Measurements from ENCODE around the gene PEDS1.
A peak's percentile ranks its signal among the peaks of the same experiment; 100 is the strongest.

The PEDS1 gene

DNA sequence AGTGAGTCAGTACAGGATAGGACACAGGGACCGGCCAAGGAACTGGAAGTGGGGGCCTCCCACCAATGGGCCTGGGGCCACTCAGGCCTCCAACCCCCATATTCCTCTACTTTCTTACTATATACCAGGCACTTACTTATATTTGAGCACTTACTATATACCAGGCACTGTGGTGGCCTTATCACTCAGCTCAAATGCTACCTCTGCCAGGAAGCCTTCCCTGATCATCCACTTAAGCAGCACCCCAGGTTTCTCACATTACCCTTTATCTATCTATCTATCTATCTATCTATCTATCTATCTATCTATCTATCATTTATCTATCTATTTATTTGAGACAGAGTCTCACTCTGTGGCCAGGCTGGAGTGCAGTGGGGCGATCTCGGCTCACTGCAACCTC lies 28.2 kb downstream of the PEDS1 start:
- DNase-seq (ENCODE audit: low read depth) = no peak
- no peak overlapping the region for H3K4me3 ChIP-seq (ENCODE audit: control insufficient read depth, low read depth, low read length)
- TF ChIP-seq, protein P1, sequence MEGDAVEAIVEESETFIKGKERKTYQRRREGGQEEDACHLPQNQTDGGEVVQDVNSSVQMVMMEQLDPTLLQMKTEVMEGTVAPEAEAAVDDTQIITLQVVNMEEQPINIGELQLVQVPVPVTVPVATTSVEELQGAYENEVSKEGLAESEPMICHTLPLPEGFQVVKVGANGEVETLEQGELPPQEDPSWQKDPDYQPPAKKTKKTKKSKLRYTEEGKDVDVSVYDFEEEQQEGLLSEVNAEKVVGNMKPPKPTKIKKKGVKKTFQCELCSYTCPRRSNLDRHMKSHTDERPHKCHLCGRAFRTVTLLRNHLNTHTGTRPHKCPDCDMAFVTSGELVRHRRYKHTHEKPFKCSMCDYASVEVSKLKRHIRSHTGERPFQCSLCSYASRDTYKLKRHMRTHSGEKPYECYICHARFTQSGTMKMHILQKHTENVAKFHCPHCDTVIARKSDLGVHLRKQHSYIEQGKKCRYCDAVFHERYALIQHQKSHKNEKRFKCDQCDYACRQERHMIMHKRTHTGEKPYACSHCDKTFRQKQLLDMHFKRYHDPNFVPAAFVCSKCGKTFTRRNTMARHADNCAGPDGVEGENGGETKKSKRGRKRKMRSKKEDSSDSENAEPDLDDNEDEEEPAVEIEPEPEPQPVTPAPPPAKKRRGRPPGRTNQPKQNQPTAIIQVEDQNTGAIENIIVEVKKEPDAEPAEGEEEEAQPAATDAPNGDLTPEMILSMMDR (IDR thresholded peaks at IDR 0.05; ENCODE audit: control insufficient read depth, insufficient read depth, low read depth, low read length, missing control alignments) = no peak

DNA sequence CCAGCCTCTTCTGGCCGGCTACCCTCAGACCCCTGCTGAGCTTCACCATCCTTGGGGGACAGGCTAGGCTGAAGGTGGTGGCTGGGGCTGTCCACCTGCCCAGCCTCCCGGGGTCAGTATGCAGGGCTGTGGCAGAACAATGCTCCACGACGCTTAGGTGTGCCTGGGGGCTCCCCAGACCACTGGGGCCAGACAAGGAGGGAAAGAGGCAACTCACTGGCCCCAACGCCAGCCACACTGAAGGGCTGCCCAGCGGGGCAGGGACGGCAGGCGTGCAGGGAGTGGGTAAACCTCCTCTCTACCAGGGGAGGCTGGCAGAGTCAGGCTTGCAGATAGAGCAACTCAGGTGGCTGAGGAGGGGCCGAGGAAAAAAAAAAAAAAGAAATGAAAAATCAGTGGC lies 29.0 kb downstream of the PEDS1 start:
- H3K4me3 ChIP-seq (ENCODE audit: control insufficient read depth, low read depth, low read length) = no peak overlapping the region
- DNase-seq (ENCODE audit: low read depth) = no peak
- TF ChIP-seq, protein P1 (IDR thresholded peaks at IDR 0.05; ENCODE audit: control insufficient read depth, insufficient read depth, low read depth, low read length, missing control alignments) = no peak

DNA sequence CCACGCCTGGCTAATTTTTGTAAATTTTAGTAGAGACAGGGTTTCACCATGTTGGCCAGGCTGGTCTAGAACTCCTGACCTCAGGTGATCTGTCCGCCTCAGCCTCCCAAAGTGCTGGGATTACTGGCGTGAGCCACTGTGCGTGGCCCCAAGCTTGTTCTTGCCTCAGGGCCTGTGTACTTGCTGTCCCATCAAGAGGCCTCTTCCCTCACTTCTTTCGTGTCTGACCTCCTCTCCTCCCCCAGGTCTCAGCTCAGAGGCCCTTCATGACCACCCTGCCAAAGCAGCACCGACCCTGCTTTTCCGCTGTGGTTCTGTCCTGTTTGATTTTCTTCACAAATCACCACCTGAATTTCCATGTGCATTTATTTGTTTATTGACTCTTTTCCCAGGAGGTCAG lies 30.1 kb downstream of the PEDS1 start:
- TF ChIP-seq, protein P1 (IDR thresholded peaks at IDR 0.05; ENCODE audit: control insufficient read depth, insufficient read depth, low read depth, low read length, missing control alignments) = no peak
- no peak for DNase-seq (ENCODE audit: low read depth)

DNA sequence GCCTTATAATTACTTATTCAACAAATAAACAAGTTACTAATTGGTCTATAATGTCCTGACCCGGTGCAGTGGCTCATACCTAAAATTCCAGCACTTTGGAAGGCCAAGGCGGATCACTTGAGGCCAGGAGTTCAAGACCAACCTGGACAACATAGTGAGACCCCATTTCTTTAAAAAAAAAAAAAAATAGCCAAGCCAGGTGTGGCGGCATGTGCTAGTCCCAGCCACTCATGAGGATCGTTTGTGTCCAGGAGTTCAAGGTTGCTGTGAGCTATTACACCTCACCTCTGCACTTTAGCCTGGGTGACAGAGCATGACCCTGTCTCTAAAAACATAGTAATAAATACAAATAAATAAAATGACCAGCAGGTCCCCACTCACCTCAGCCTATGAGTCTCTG lies 30.8 kb downstream of the PEDS1 start:
- TF ChIP-seq, protein P1 (IDR thresholded peaks at IDR 0.05; ENCODE audit: control insufficient read depth, insufficient read depth, low read depth, low read length, missing control alignments) = no peak
- no peak for DNase-seq (ENCODE audit: low read depth)

More for the DNA sequence above, 30.1 kb downstream of the PEDS1 start:
- no peak overlapping the region for H3K4me3 ChIP-seq (ENCODE audit: control insufficient read depth, low read depth, low read length)

DNA sequence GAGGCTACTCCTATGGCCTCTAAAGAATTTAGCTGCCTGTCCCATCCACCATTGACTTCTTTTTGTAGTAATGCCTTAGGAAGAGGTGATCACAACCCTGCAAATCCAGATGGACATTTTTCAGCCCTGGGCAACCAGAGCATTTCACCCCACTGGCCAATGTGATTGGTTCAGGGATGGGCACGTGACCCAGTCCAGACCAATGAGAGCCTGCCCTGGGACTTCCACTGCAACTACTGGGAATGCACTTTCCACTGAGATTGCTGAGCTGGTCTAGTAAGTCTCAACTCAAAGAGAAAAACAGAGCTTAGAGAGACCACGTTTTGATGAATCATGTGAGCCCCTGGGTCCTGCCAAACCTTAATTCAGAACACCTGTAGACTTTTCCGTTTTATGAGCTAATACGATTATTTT lies 31.7 kb downstream of the PEDS1 start:
- TF ChIP-seq, protein P1 (IDR thresholded peaks at IDR 0.05; ENCODE audit: control insufficient read depth, insufficient read depth, low read depth, low read length, missing control alignments) = no peak
- DNase-seq (ENCODE audit: low read depth) = peak; percentile 57
- H3K4me3 ChIP-seq (ENCODE audit: control insufficient read depth, low read depth, low read length) = no peak overlapping the region

More for the DNA sequence above, 30.8 kb downstream of the PEDS1 start:
- H3K4me3 ChIP-seq (ENCODE audit: control insufficient read depth, low read depth, low read length) = no peak overlapping the region

DNA sequence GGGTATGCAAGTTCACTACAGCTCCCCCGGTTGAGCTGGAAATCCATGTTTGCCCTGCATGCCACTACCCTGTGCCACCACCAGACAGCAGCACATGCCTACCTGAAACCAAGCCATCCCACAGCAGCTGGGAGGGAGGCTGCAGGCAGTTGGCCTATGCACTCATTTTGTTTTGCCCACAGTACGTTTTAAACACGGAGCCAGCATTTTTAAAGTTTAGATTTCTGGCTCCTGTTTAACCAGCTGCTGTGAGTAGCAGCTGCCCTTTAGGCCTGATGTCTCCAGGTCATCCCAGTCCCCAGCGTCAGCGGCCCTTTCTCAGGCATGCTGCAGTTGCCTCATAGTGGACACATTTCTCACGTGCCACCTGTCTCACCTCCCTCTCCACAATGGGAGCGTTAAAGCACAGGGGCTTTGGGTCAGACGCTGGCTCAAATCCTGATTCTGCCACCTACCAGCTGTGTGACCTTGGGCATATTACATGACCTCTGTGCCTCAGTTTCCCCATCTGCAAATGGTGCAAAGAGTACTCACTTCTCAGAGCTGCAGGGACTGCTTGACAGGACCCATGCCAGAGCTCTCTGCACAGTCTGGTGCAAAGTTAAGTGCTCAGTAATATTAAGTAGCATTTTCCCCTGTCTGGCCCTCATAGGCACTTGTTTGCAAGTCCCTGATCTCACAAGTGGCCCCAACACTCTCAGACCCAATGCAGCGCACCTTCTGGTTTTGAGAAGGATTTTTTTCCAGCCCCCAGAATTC lies 32.4 kb downstream of the PEDS1 start:
- DNase-seq (ENCODE audit: low read depth) = no peak
- H3K4me3 ChIP-seq (ENCODE audit: control insufficient read depth, low read depth, low read length) = no peak overlapping the region
- TF ChIP-seq, protein P1 (IDR thresholded peaks at IDR 0.05; ENCODE audit: control insufficient read depth, insufficient read depth, low read depth, low read length, missing control alignments) = peak; percentile 92

All from AG09309 (cell line).